H9 (cell line): ENCODE data around the gene COA1. TPM values are rescaled to one million over a fixed set of nuclear protein-coding genes. Genes with fewer than 3 reads are reported as not detected.
A peak's percentile ranks its signal among the peaks of the same experiment; 100 is the strongest.

Source experiments
- DNase-seq: peaks from one replicate; pipeline ENCODE4 v3.0.0-alpha.2; 2017
- H2AFZ ChIP-seq: one replicate; pipeline ENCODE4 v1.6.1; 2013; ENCODE audit warnings: mild to moderate bottlenecking, low read length, control low read depth, moderate library complexity
- H2AK5ac ChIP-seq: 2 replicates; pipeline ENCODE4 v1.6.1; 2013; ENCODE audit warnings: low read length, control low read depth, mixed read lengths; ENCODE audit not compliant: insufficient read length
- H2BK120ac ChIP-seq: one replicate; pipeline ENCODE4 v1.6.1; 2013; ENCODE audit warnings: low read depth, mild to moderate bottlenecking, low read length, control low read depth, inconsistent platforms; ENCODE audit not compliant: poor library complexity, severe bottlenecking
- H2BK12ac ChIP-seq: 2 replicates; pipeline ENCODE4 v1.6.1; 2013; ENCODE audit warnings: low read length, control low read depth, mixed read lengths, low read depth; ENCODE audit not compliant: insufficient read length
- H2BK15ac ChIP-seq: 2 replicates; pipeline ENCODE4 v1.6.1; 2013; ENCODE audit warnings: low read depth, low read length, control low read depth
- H2BK20ac ChIP-seq: one replicate; pipeline ENCODE4 v1.6.1; 2013; ENCODE audit warnings: low read depth, mild to moderate bottlenecking, low read length, control low read depth, inconsistent platforms; ENCODE audit not compliant: poor library complexity, severe bottlenecking
- H2BK5ac ChIP-seq: 2 replicates; pipeline ENCODE4 v1.6.1; 2013; ENCODE audit warnings: low read length, control low read depth, mixed read lengths; ENCODE audit not compliant: insufficient read length
- H3K14ac ChIP-seq: 2 replicates; pipeline ENCODE4 v1.6.1; 2013; ENCODE audit warnings: low read length, control low read depth; ENCODE audit not compliant: insufficient read depth
- H3K18ac ChIP-seq: 2 replicates; pipeline ENCODE4 v1.6.1; 2013; ENCODE audit warnings: low read depth, mild to moderate bottlenecking, mixed read lengths, low read length, control low read depth; ENCODE audit not compliant: insufficient read length
- H3K23ac ChIP-seq: 2 replicates; pipeline ENCODE4 v1.6.1; 2013; ENCODE audit warnings: low read length, control low read depth, mixed read lengths, low read depth; ENCODE audit not compliant: insufficient read length
- H3K23me2 ChIP-seq: 2 replicates; pipeline ENCODE4 v1.6.1; 2013; ENCODE audit warnings: low read depth, mild to moderate bottlenecking, mixed read lengths, low read length, control low read depth; ENCODE audit not compliant: insufficient read length, poor library complexity, severe bottlenecking
- H3K27ac ChIP-seq: 2 replicates; pipeline ENCODE4 v1.5.1; 2013; ENCODE audit warnings: low read length, control low read depth, mixed read lengths, low read depth; ENCODE audit not compliant: insufficient read length
- H3K27me3 ChIP-seq: 2 replicates; pipeline ENCODE4 v1.6.1; 2013; ENCODE audit warnings: low read length, control low read depth, inconsistent platforms; ENCODE audit not compliant: insufficient read depth
- H3K4ac ChIP-seq: 2 replicates; pipeline ENCODE4 v1.6.1; 2013; ENCODE audit warnings: low read depth, mild to moderate bottlenecking, control low read depth, inconsistent platforms, low read length, moderate library complexity
- H3K4me1 ChIP-seq: 2 replicates; pipeline ENCODE4 v1.6.1; 2013; ENCODE audit warnings: low read length, control low read depth, inconsistent platforms; ENCODE audit not compliant: insufficient read depth
- H3K4me2 ChIP-seq: 2 replicates; pipeline ENCODE4 v1.6.1; 2013; ENCODE audit warnings: low read length, control low read depth, mixed read lengths; ENCODE audit not compliant: insufficient read length, insufficient read depth
- H3K56ac ChIP-seq: 2 replicates; pipeline ENCODE4 v1.6.1; 2013; ENCODE audit warnings: low read depth, mild to moderate bottlenecking, mixed read lengths, low read length, control low read depth; ENCODE audit not compliant: insufficient read length
- H3K79me1 ChIP-seq: 2 replicates; pipeline ENCODE4 v1.6.1; 2013; ENCODE audit warnings: low read depth, mild to moderate bottlenecking, moderate library complexity, low read length, control low read depth, inconsistent platforms; ENCODE audit not compliant: insufficient read depth, poor library complexity, severe bottlenecking
- H3K79me2 ChIP-seq: 2 replicates; pipeline ENCODE4 v1.6.1; 2013; ENCODE audit warnings: low read length, control low read depth, inconsistent platforms; ENCODE audit not compliant: insufficient read depth
- H3K9ac ChIP-seq: 2 replicates; pipeline ENCODE4 v1.6.1; 2013; ENCODE audit warnings: low read length, control low read depth, mixed read lengths; ENCODE audit not compliant: insufficient read length; ENCODE audit errors: extremely low read depth
- H3K9me3 ChIP-seq: one replicate; pipeline ENCODE4 v1.6.1; 2013; ENCODE audit warnings: low read depth, low read length, inconsistent platforms; ENCODE audit not compliant: control insufficient read depth
- H3T11ph ChIP-seq: one replicate; pipeline ENCODE4 v1.6.1; 2013; ENCODE audit warnings: mild to moderate bottlenecking, low read length, control low read depth, inconsistent platforms
- H4K20me1 ChIP-seq: one replicate; pipeline ENCODE4 v1.6.1; 2013; ENCODE audit not compliant: control insufficient read depth, insufficient read length, insufficient read depth
- H4K5ac ChIP-seq: 2 replicates; pipeline ENCODE4 v1.6.1; 2013; ENCODE audit warnings: low read depth, mild to moderate bottlenecking, mixed read lengths, low read length, control low read depth; ENCODE audit not compliant: insufficient read length
- H4K8ac ChIP-seq: replicated peaks from 2 replicates; pipeline ENCODE4 v1.6.1; 2013; ENCODE audit warnings: low read length, control low read depth, mixed read lengths, low read depth; ENCODE audit not compliant: insufficient read length
- H4K91ac ChIP-seq: 2 replicates; pipeline ENCODE4 v1.6.1; 2013; ENCODE audit warnings: low read depth, mild to moderate bottlenecking, moderate library complexity, mixed read lengths, low read length, control low read depth; ENCODE audit not compliant: insufficient read length
- H3K27ac Mint-ChIP-seq, 3 experiments: 2 replicates in 2 of 3; 3 replicates in 1 of 3; pipeline ENCODE4 v1.8.0; 2020 to 2021; ENCODE audit warnings: mixed read lengths in 3 of 3, mild to moderate bottlenecking in 1 of 3, moderate library complexity in 1 of 3
- H3K27me3 Mint-ChIP-seq: 2 replicates; pipeline ENCODE4 v1.8.0; 2021; ENCODE audit warnings: low read depth, mild to moderate bottlenecking, moderate library complexity, mixed read lengths
- H3K36me3 Mint-ChIP-seq, 3 experiments: 2 replicates in 2 of 3; 3 replicates in 1 of 3; pipeline ENCODE4 v1.8.0; 2020 to 2021; ENCODE audit warnings: low read depth in 3 of 3, mixed read lengths in 3 of 3; ENCODE audit not compliant: insufficient read depth in 1 of 3
- H3K4me1 Mint-ChIP-seq, 2 experiments: 2 replicates each; pipeline ENCODE4 v1.8.0; 2020; ENCODE audit warnings: mixed read lengths in 2 of 2
- H3K4me3 Mint-ChIP-seq, 2 experiments: 2 replicates in 1 of 2; 3 replicates in 1 of 2; pipeline ENCODE4 v1.8.0; 2020 to 2021; ENCODE audit warnings: mild to moderate bottlenecking in 2 of 2, mixed read lengths in 2 of 2, moderate library complexity in 1 of 2
- H3K9me3 Mint-ChIP-seq, 2 experiments: 2 replicates in 1 of 2; 3 replicates in 1 of 2; pipeline ENCODE4 v1.8.0; 2020; ENCODE audit warnings: mild to moderate bottlenecking in 2 of 2, mixed read lengths in 2 of 2, moderate library complexity in 1 of 2
- CTCF ChIP-seq: fragments of 200-600 bp; sonication (generic); conservative IDR thresholded peaks from 3 replicates; pipeline ENCODE4 v1.8.0; 2021; ENCODE audit warnings: antibody characterized with exemption, mild to moderate bottlenecking
- total RNA-seq: library from RNA; stranded (reverse); gene quantifications from 2 replicates; pipeline ENCODE4 v1.2.1, GENCODE V29; 2021

Gene COA1
- total RNA-seq, 1 experiment from 2014 or later: 138 TPM

DNA sequence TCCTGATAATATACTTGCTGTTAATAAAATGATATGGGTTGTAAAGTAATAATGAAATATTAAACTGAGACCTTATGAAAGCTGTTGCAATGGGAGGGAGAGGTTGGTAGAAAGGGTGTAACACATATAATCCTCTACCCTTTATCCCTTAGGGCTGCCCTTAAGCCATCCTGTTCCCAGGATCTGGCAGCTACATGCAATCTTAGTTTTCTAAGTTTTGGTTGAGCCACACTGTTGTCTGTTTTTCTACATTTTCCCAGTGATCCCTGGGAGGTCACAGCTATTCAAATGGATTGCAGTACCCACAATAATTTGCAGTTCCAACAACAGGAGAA is 6.3 kb downstream of the COA1 start:
- TF ChIP-seq CTCF: no peak
- no peaks in the 10 kb centered on the region for H4K20me1 ChIP-seq
- no peak overlapping the region for H3K56ac ChIP-seq

More for the DNA sequence above, 6.3 kb downstream of the COA1 start:
- H3K79me2 ChIP-seq: peaks cover 46% of the 10 kb centered on the region; the same call in 1 of the 2 replicates
- no peak overlapping the region for H3K4ac ChIP-seq
- no peaks in the 10 kb centered on the region for H3K23me2 ChIP-seq
- H3K79me1 ChIP-seq: peaks cover 14% of the 10 kb centered on the region
- H2AK5ac ChIP-seq: no peak overlapping the region
- no peak overlapping the region for H4K8ac ChIP-seq
- Mint-ChIP-seq H3K27me3 (no peaks in the 10 kb centered on the region), H3K4me3 (no peak overlapping the region), H3K36me3 (peaks cover 10 to 32% (median 12%) of the 10 kb centered on the region in 3 experiments; a peak in 6 of 7 replicates), H3K4me1 (peaks cover 16 to 17% of the 10 kb centered on the region in 2 experiments), H3K9me3 (peaks cover 0 to 4% of the 10 kb centered on the region in 2 experiments; a peak in 3 of 5 replicates), H3K27ac (peak overlapping the region in 1 of 3 experiments; percentile 17; a peak in 1 of 7 replicates)
- H2BK12ac ChIP-seq: no peak overlapping the region
- H4K5ac ChIP-seq: no peak overlapping the region
- no peak overlapping the region for H2BK15ac ChIP-seq
- H3K14ac ChIP-seq: no peak overlapping the region
- no peak overlapping the region for H3T11ph ChIP-seq
- H3K9ac ChIP-seq: no peak overlapping the region
- DNase-seq: no peak
- no peaks in the 10 kb centered on the region for H3K27me3 ChIP-seq
- H2BK120ac ChIP-seq: no peak overlapping the region
- H3K4me1 ChIP-seq: no peaks in the 10 kb centered on the region
- no peaks in the 10 kb centered on the region for H3K9me3 ChIP-seq
- no peak overlapping the region for H3K23ac ChIP-seq
- H2BK20ac ChIP-seq: no peak overlapping the region
- no peak overlapping the region for H3K18ac ChIP-seq
- no peak overlapping the region for H3K4me2 ChIP-seq
- no peak overlapping the region for H2AFZ ChIP-seq
- no peak overlapping the region for H2BK5ac ChIP-seq
- H4K91ac ChIP-seq: no peak overlapping the region
- no peak overlapping the region for H3K27ac ChIP-seq
